NCI-H146 treated with DMSO at 0.1 percent for 48 hours (cell line): ENCODE data around the gene VPS9D1.
A peak's percentile ranks its signal among the peaks of the same experiment; 100 is the strongest.
"Not testable (repeated sequence)": the region's sequence is repeated elsewhere in the genome, so short reads cannot be mapped to it uniquely, and the experiment has no call there.

ENCODE experiments used
- DNase-seq: peaks from one replicate; lab custom pipeline; 2025; ENCODE audit not compliant: unreplicated experiment; lab: John Stamatoyannopoulos, UW

The VPS9D1 gene

GRCh38 chr16:89693931-89694783 lies 26.5 kb downstream of the VPS9D1 start:
- no peak for DNase-seq

- DNase-seq = no peak
Measured at GRCh38 chr16:89693289-89693731, 27.4 kb downstream of the VPS9D1 start.

GRCh38 chr16:89691986-89692569 lies 28.6 kb downstream of the VPS9D1 start:
- no peak for DNase-seq

- DNase-seq = no peak
Measured at GRCh38 chr16:89691231-89691985, 29.3 kb downstream of the VPS9D1 start.

GRCh38 chr16:89690392-89690901 lies 30.3 kb downstream of the VPS9D1 start:
- no peak for DNase-seq

- DNase-seq = not testable (repeated sequence)
Measured at GRCh38 chr16:89689621-89690020, 31.1 kb downstream of the VPS9D1 start.

- no peak for DNase-seq
Measured at GRCh38 chr16:89689142-89689541, 31.6 kb downstream of the VPS9D1 start.

GRCh38 chr16:89688395-89688794 lies 32.3 kb downstream of the VPS9D1 start:
- no peak for DNase-seq

- no peak for DNase-seq
Measured at GRCh38 chr16:89687092-89687940, 33.4 kb downstream of the VPS9D1 start.

- peak; percentile 40 for DNase-seq
Measured at GRCh38 chr16:89686520-89687091, 34.1 kb downstream of the VPS9D1 start, which contains the start of gene CDK10. Gene CDK10, plus strand, starts transcription at chr16:89686689. Its CDS starts 22 bp downstream, at chr16:89686711.

GRCh38 chr16:89685916-89686315 lies 34.8 kb downstream of the VPS9D1 start:
- no peak for DNase-seq

GRCh38 chr16:89678258-89678657 lies 42.4 kb downstream of the VPS9D1 start:
- no peak for DNase-seq

GRCh38 chr16:89672177-89672941 lies 48.3 kb downstream of the VPS9D1 start:
- no peak for DNase-seq

- DNase-seq = not testable (repeated sequence)
Measured at GRCh38 chr16:89671565-89671964, 49.1 kb downstream of the VPS9D1 start.

- DNase-seq = no peak
Measured at GRCh38 chr16:89670496-89671431, 49.9 kb downstream of the VPS9D1 start.

GRCh38 chr16:89669755-89670154 lies 50.9 kb downstream of the VPS9D1 start:
- DNase-seq = no peak

- no peak for DNase-seq
Measured at GRCh38 chr16:89668790-89669158, 51.9 kb downstream of the VPS9D1 start.

GRCh38 chr16:89667633-89668032 lies 53.1 kb downstream of the VPS9D1 start:
- DNase-seq = no peak
